Left lung (tissue), 10 donors: Measurements from ENCODE around the gene SMARCD2. TPM values are rescaled to one million over a fixed set of nuclear protein-coding genes. Genes with fewer than 3 reads are reported as not detected.
"Not testable (repeated sequence)": the region's sequence is repeated elsewhere in the genome, so short reads cannot be mapped to it uniquely, and the experiment has no call there.

Experiments used
- ATAC-seq: fragments of 200-7000 bp; cut with Tn5 transposase; one replicate; pipeline ENCODE4 v1.9.1; 2020; ENCODE audit warnings: moderate library complexity
- DNase-seq, 4 donors: peaks; one replicate each; pipeline ENCODE4 v3.0.0-alpha.2; 2013 to 2020
- H3K27ac ChIP-seq, 2 donors: fragments of 200-600 bp; sonication (generic) in 1 of 2; one replicate each; pipeline versions ENCODE4 v1.5.0 to v1.8.0; 2020 to 2021
- H3K27me3 ChIP-seq, 2 donors: fragments of 200-600 bp; sonication (generic) in 1 of 2; one replicate each; pipeline versions ENCODE4 v1.5.0 to v1.8.0; 2020 to 2021
- H3K36me3 ChIP-seq, 2 donors: fragments of 200-600 bp; sonication (generic) in 1 of 2; one replicate each; pipeline versions ENCODE4 v1.5.0 to v1.8.0; 2020 to 2021
- H3K4me1 ChIP-seq, 2 donors: fragments of 200-600 bp; one replicate each; pipeline ENCODE4 v1.8.0; 2021
- H3K4me3 ChIP-seq, 2 donors: fragments of 200-600 bp; sonication (generic) in 1 of 2; one replicate each; pipeline versions ENCODE4 v1.5.0 to v1.8.0; 2020 to 2021; ENCODE audit warnings: mild to moderate bottlenecking in 1 of 2
- H3K9me3 ChIP-seq, 2 donors: fragments of 200-600 bp; sonication (generic) in 1 of 2; one replicate each; pipeline versions ENCODE4 v1.5.0 to v1.8.0; 2020 to 2021
- CTCF ChIP-seq, 2 donors: fragments of 200-600 bp; sonication (generic) in 1 of 2; IDR thresholded peaks; one replicate each; pipeline versions ENCODE4 v1.5.0 to v1.8.0; 2021; ENCODE audit warnings: antibody characterized with exemption in 2 of 2
- intact Hi-C, 2 donors: fragments of 100-400 bp; cut with DNase I; formaldehyde crosslinking; loops; one replicate each; pipeline versions ENCODE4 v1.11.2 to v1.14.2; 2022
- polyA plus RNA-seq, 6 donors: library from polyadenylated mRNA; unstranded; fragments of 120-200 nt; gene quantifications; one replicate each; pipeline ENCODE4 v1.2.1, GENCODE V29; 2013; ENCODE audit not compliant: insufficient read length in 6 of 6
- total RNA-seq, 2 donors: library from RNA; stranded (reverse); fragmentation: NEBNext Ultra II Directional; extraction: Animal tissue kit (Norgen Biotek cat#: 25700); gene quantifications; one replicate each; pipeline ENCODE4 v1.2.1, GENCODE V29; 2021
- donor health status: DM: no; HTN: yes; CAD: no.
- donor health status: DM: no; HTN: no; CAD: no.

Gene SMARCD2
- total and polyA plus RNA-seq, 8 donors = 59.2 to 147 (median 125) TPM

GRCh38 chr17:63843910-63844677 lies 1.6 kb upstream of the SMARCD2 start:
- no peaks in the 10 kb centered on the region for H3K27me3 ChIP-seq
- TF ChIP-seq CTCF (IDR thresholded peaks at IDR 0.05) = no peak
- intact Hi-C loops = no loop called here
- no peak for DNase-seq
- peaks cover 0 to 5% of the 10 kb centered on the region in 2 donors for H3K9me3 ChIP-seq
- ATAC-seq = no peak
- no peaks in the 10 kb centered on the region for H3K36me3 ChIP-seq
- peak overlapping the region; percentile 93 for H3K27ac ChIP-seq
- H3K4me3 ChIP-seq = peak overlapping the region in 1 of 2 donors; percentile 90
- H3K4me1 ChIP-seq = peaks cover 17 to 35% of the 10 kb centered on the region in 2 donors

GRCh38 chr17:63843387-63843888 lies 953 bp upstream of the SMARCD2 start:
- H3K9me3 ChIP-seq, intact Hi-C loops, H3K27me3 ChIP-seq, H3K36me3 ChIP-seq: not testable (repeated sequence)
- Histone ChIP-seq H3K27ac (peak overlapping the region; percentile 93), H3K4me1 (peaks cover 20 to 42% of the 10 kb centered on the region in 2 donors), H3K4me3 (peak overlapping the region; percentile 45 to 90)
- ATAC-seq (peak; percentile 1), DNase-seq (peak in 3 of 4 donors; percentile 62 to 93 (median 86))

- Histone ChIP-seq H3K36me3 (peaks cover 0 to 4% of the 10 kb centered on the region in 2 donors), H3K4me1 (peaks cover 28 to 55% of the 10 kb centered on the region in 2 donors), H3K9me3 (no peaks in the 10 kb centered on the region), H3K27me3 (no peaks in the 10 kb centered on the region), H3K4me3 (peak overlapping the region; percentile 87 to 90), H3K27ac (peak overlapping the region; percentile 93)
- no peak for TF ChIP-seq CTCF (IDR thresholded peaks at IDR 0.05)
- ATAC-seq = peak; percentile 2
- DNase-seq = peak in 2 of 4 donors; percentile 51 to 90
- intact Hi-C loops = no loop called here
Observed at GRCh38 chr17:63842173-63842539, 329 bp downstream of the SMARCD2 start.

GRCh38 chr17:63841350-63842172 lies 924 bp downstream of the SMARCD2 start:
- DNase-seq (peak; percentile 59 to 88 (median 78)), ATAC-seq (peak; percentile 1)
- Histone ChIP-seq H3K4me3 (peak overlapping the region; percentile 87 to 90), H3K36me3 (peaks cover 0 to 10% of the 10 kb centered on the region in 2 donors), H3K27ac (peak overlapping the region; percentile 93), H3K4me1 (peaks cover 28 to 55% of the 10 kb centered on the region in 2 donors), H3K9me3 (no peaks in the 10 kb centered on the region), H3K27me3 (no peaks in the 10 kb centered on the region)
- no peak for TF ChIP-seq CTCF (IDR thresholded peaks at IDR 0.05)
- intact Hi-C loops = no loop called here

DNA sequence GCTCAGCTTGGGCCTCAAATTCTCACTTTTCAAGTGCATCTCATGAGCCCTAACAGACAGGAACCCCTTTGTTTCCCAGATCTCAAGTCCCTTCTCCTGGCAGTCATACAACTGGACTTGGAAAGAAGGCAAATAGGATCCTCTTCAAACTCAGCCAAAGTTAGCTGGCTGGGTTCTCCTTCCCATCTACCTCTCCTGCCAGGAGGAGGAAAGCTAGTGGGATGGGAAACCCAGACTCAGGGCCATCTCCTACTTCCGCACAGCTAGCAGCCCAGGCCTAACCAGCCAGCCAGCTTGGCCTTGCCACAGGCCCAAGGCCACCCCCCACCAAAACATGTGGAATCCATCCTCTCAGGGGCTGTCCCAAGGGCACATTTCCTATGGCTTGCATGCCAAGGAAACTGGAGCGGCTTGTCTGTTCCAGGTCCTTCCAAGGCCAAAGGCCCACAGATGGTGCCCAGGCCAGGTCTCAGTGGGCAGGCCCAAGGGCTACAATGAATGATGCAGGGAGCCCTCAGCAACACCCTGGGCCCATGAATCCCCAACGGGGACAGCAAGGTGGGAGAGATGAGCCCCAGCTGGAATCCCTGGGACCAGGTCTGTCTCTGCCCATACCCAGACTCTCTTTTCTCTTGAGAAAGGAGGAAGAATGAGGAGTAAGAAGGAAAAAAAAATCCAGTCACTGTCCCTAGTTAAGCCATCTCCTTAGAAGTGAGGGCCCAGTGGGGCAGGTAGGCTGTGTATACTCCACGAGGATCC lies 1.7 kb downstream of the SMARCD2 start:
- Histone ChIP-seq H3K27me3 (no peaks in the 10 kb centered on the region), H3K4me3 (peak overlapping the region; percentile 87 to 90), H3K4me1 (peaks cover 28 to 55% of the 10 kb centered on the region in 2 donors), H3K27ac (peak overlapping the region; percentile 93), H3K9me3 (no peaks in the 10 kb centered on the region), H3K36me3 (peaks cover 0 to 18% of the 10 kb centered on the region in 2 donors)
- TF ChIP-seq CTCF (IDR thresholded peaks at IDR 0.05) = no peak
- ATAC-seq = no peak
- intact Hi-C loops = no loop called here
- no peak for DNase-seq
